Measurements from ENCODE around the gene BOLA2.
"Not testable (repeated sequence)": the region's sequence is repeated elsewhere in the genome, so short reads cannot be mapped to it uniquely, and the experiment has no call there.

Gene BOLA2

DNA sequence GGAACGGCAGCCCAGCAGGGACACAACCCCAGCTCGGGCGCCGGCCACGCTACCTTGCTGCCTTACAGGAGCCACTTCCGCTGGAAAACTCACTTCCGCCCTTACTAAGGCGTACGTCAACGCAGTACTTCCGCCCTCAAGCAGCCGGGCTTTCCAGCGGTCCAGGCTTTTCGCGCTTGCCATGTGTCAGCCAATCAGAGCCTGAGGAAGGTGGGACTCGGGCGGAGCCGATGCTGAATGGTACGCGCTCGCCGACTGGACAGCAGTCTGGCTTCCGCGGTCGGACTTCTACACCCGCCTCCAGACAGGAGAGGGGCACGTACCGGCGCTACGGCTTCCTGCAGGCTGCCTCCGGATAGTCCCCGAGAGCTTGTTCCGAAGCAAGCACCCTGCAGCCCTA is at the start of gene BOLA2, which contains the start of gene SLX1B:
Gene BOLA2, minus strand, starts transcription at position 83 of the 400 bp plus-strand sequence. CDS start 98 bp downstream, outside the sequence.
Gene SLX1B, plus strand, starts transcription at position 265 of the 400 bp plus-strand sequence.
- not testable (repeated sequence) for DNase-seq (ENCODE audit: low read depth in 2 of 2)

DNA sequence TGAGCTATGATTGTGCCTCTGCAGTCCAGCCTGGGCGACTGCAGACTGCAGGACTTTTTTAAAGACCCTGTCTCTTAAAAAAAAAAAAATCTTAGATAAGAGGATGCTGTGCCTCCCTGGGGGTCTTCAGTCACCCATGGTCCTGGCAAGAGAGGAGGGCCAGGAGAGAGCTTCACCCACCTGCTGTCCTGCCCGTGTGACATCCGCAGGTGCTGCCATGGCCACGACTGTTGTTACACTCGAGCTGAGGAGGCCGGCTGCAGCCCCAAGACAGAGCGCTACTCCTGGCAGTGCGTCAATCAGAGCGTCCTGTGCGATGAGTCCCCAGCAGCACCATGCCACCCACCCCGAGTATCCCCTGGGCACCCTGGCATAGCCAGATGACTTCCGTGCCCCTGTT is 28.1 kb upstream of the BOLA2 start:
- not testable (repeated sequence) for DNase-seq (ENCODE audit: low read depth in 2 of 2)

DNA sequence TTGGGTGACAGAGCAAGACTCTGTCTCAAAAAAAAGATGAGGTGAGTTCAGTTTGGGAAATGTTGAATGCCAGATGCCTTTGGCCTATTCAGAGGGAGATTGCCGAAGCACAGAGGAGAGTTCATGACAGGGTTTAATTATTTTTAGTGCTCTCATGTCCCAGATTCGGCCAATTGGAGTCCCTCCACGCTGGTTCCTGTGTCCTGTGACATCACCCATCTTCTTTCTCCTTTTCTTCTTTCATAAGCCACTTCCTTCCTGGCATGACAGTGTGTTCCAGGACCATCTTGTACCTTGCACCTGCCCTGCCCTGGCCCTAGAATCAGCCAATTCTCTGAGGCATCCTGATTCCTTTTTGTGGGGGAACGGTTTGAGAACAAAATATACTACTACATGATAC is 17.9 kb upstream of the BOLA2 start:
- not testable (repeated sequence) for DNase-seq (ENCODE audit: low read depth in 2 of 2)

DNA sequence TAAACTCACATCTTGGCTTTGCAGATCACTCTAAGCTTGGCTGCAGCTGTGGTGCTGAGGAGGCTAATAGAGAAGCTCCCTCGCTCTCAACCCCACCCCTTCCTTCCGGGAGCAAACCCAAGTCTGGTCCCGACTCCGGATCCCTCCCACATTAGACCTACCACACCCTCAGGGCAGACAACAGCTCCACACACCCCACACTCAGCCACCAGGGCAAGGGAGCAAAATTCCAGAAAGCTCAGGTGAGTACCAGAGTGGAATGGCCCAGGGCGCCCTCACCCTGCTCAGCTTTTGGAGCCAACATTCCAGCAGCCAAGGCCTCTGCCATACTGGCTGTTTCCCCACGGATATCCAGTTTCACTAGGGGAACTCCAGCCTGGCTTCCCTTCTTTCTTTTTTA is 15.5 kb upstream of the BOLA2 start:
- peak in 1 of 2 donors; percentile 6 for DNase-seq (ENCODE audit: low read depth in 2 of 2)

DNA sequence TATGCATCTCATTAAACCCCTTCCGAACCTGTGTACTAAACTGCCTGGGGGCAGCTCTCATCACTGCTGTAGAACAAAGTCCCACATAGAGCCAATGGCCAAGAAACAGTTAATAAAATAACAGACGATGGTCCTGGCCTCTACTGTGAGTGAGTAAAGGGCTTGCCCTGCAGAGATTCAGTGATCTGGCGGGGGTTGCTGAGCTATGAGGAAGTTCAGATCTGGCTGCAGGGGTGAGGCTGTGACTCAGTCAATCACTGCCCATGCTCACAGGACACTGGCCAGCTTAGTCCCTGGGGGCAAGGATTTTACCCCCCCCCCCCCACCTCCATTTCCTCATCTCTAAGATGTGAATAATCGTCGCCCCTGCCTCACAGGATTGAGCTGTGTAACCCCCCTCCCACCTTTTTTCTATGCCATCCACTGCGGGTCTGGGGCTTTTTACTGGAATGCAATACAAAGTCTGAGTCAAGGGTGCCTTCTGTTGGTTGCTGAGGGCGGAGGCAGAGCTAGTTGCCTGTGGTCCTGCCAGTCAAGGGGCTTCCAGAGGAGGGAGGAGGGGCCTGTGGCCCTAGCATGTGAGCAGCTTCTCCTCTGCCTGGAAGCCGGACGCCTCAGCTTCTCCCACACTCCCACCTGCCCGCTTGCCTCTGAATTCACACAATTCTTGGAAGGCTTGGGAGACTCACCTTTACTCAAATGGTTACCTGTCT is 13.7 kb upstream of the BOLA2 start:
- DNase-seq (ENCODE audit: low read depth in 2 of 2) = not testable (repeated sequence)

DNA sequence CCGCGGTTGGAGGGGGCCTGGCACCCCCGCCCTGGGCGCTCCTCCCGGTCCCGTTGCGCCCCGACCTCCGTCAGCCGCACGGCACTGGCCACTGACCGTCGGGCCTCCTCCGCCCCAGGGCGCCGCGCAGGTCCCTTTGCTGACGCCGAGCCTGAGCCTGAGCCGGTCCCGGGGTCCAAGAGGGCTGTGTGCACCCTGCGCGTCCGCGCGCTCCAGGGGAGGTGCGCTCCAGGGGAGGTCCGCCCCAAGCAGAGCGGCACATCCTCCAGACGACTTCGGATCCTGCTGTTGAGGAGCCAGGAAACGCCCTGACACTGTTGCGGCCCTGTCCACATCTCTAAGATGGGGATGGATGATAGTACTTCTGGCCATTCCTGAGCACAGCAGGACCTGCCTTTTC is 12.8 kb upstream of the BOLA2 start:
- DNase-seq (ENCODE audit: low read depth in 2 of 2) = not testable (repeated sequence)

DNA sequence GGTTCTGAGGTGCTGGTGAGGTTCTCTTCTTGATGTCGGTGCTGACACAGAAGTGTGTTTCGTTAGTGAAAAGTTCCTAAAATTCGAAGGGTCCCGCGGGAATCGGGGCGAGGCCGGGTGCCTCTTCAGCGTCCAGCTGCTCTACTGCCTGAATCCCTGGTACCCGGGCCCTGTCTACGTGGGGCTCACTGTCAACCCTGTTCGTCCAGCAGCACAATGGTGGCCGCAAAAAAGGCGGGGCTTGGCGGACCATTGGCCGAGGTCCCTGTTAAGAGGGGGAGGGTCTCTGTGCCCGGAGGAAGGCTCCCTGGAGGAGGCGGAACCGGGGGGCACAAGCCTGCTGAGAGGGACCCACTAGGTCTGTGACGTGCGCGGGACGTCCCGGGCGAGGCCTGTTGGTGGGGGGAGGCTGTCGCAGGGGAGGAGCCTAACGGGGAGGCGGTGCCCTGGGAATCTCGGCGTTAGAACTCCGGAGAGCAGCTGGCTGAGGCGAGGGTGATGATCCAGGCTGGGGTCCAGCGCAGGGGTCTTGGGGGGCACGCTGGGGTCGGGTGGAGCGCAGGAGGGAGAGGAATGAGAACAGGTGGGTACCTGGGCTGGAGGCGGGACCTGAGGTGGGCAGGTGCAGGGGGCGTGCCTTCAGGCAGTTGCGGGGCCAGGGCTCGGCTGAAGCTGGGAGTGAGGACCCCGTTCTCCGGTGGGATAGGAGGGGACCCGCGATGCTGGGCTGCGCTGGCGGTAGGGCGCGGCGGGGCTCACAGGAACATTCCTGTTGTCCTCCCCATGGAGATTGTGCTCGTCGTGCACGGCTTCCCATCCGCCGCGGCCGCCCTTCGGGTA is 12.1 kb upstream of the BOLA2 start:
- DNase-seq (ENCODE audit: low read depth in 2 of 2) = not testable (repeated sequence)

DNA sequence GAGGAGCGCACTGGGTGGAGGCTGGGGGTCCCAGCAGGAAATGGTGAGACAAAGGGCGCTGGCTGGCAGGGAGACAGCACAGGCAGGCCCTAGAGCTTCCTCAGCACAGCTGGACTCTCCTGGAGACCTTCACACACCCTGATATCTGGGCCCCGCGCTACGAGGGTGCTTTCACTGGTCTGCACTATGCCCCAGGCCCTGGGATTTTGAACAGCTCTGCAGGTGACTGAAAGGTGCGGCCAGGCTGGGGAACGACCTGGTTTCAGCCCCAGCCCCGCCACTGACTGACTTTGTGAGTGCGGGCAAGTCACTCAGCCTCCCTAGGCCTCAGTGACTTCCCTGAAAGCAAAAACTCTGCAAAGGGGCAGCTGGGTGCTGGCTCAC is 6.5 kb upstream of the BOLA2 start:
- DNase-seq (ENCODE audit: low read depth in 2 of 2) = not testable (repeated sequence)

DNA sequence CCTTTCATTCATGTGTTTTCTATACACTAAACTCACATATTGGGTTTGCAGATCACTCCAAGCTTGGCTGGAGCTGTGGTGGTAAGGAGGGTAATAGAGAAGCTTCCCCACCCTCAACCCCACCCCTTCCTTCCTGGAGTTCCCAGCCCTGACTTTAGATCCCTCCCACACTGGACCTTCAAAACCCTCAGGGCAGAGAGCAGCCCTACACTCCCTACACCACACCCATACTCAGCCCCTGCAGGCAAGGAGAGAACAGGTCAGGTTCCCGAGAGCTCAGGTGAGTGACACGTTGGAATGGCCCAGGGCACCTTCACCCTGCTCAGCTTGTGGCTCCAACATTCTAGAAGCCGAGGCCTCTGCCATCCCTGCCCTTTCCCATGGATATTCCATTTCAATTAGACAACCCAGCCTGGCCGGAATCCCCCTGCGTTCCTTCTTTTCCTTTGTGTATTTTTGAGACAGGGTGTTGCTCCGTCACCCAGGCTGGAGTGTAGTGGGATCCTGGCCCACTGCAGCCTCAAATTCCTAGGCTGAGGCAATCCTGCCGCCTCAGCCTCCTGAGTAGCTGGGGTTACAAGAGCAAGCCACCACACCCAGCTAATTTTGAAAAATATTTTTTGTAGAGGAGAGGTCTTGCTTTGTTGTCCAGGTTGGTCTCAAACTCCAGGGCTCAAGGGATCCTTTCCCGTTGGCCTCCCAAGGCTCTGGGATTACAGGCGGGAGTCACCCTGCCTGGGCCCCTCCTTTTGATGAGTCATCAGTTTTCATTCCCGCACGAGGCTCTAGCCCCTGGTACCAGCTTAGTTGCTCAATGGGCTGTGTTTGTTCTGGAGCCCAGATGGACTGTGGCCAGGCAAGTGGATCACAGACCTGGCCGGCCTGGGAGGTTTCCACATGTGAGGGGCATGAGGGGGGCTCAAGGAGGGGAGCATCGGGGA is 5.8 kb upstream of the BOLA2 start, which contains the start of gene SULT1A4:
Gene SULT1A4, plus strand, starts transcription at position 208 of the 941 bp plus-strand sequence. CDS start 1,473 bp downstream, outside the sequence.
- not testable (repeated sequence) for DNase-seq (ENCODE audit: low read depth in 2 of 2)

DNA sequence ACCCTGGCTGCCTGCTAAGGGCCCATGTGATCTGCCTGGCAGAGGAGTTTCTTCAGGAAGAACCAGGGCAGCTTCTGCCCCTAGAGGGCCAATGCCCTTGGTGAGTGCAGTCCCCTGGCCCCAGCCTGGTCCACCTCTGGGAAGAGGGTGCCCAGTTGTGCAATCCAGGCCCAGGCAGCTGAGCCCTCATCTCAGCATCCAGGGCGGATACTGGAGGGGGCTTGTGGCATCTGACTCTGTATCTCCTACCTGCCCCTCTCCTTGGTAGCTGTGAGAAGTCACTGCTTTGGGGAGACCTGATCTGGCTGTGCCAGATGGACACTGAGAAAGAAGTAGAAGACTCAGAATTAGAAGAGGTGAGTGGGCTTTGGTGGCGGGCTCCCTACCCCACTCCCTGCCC is 3.5 kb upstream of the BOLA2 start:
- not testable (repeated sequence) for DNase-seq (ENCODE audit: low read depth in 2 of 2)

DNA sequence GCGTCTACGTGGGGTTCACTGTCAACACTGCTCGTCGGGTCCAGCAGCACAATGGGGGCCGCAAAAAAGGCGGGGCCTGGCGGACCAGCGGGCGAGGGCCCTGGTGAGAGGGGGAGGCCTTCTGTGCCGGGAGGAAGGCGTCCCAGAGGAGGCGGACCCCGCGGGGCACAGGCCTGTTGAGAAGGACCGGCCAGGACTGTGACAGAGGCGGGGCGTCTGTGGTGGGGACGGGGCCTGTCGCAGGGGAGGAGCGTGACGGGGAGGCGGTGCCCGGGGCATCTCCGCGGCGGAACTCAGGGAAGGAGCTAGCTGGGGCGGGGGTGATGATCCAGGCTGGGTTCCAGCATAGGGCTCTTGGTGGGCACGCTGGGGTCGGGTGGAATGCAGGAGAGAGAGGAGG is 677 bp upstream of the BOLA2 start:
- not testable (repeated sequence) for DNase-seq (ENCODE audit: low read depth in 2 of 2)

DNA sequence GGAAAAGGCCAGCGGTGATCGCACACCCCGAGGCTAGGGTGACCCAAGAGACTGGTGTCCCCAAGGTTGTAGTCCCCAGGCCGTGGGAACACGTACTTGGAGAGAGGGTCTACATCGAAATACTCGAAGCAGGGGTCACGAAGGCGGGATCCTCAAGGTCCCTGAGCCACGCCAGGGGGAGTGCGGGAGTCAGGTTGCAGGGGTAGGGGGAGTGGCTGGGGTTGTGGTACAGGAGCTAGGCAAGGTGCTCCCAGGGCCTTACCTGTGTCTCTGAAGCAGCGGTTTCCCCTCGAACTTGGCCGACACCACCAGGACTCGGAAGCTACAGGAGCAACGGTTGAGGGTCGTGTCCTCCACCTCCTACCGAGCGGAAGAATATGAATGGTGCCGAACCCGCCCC is 397 bp downstream of the BOLA2 start:
- DNase-seq (ENCODE audit: low read depth in 2 of 2) = not testable (repeated sequence)

DNA sequence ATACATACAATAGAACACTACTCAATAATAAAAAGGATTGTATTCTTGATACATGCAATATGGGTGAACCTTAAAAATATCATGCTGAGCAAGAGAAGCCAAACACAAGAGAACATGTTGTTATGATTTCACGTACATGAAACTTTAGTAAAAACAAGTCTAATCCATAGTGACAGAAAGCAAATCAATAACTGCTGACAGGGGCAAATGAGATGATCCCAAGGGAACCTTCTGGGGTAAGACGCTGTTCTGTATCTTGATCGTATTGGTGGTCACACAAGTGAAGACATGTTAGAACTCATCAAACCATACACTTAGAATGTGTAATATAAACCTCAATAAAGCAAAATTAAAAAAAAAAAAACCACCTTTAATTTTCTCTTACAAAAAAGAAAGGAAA is 28.8 kb downstream of the BOLA2 start:
- not testable (repeated sequence) for DNase-seq (ENCODE audit: low read depth in 2 of 2)

DNA sequence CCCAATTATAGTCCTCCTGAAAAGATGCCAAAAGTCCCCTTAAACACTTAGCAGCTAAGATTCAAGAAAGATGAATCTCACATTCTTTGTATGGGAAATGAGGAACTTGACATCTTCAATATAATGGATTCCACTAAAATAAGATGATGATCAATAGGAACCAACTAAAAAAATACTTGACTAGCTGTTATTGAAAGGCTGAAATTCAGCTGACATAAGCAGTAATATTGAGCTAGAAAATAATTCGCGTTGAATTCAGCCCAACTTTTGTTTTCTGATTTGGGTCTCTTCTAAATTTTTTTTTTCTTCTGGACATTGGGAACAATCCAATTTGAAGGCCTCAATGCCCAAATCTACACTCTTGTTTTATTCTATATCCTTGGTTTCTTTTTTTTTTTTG is 30.6 kb downstream of the BOLA2 start:
- DNase-seq (ENCODE audit: low read depth in 2 of 2) = not testable (repeated sequence)

DNA sequence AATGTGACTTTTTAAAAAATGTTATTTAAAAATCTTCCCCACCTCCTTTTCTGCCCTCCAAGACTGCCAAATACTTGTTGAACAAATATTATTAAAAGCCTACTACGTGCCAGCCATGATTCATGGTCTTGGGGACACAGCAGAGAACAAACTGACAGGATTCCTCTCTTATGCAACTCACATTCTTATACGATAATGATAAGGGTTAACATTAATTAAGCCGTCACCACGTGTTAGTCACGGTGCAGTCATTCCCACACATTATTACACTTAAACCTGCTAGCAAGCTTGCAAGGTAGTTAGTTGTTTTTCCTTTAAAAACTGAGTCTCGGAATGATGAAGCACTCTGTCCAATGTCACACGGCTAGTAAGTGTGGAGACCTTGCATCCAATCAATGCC is 48.9 kb downstream of the BOLA2 start:
- DNase-seq (ENCODE audit: low read depth in 2 of 2) = not testable (repeated sequence)

Data from stimulated activated CD8-positive, alpha-beta memory T cell treated with anti-CD3 and anti-CD28 coated beads, Interleukin-15, amount 100 ng/mL, for 48 hours (primary cell).